B cell (primary cell): ENCODE data around the gene CPD. TPM values are rescaled to one million over a fixed set of nuclear protein-coding genes. Genes with fewer than 3 reads are reported as not detected.

Source experiments
- ATAC-seq: fragments of 200-7000 bp; cut with Tn5 transposase; one replicate; pipeline ENCODE4 v1.10.0; 2021; ENCODE audit warnings: low read depth, mild to moderate bottlenecking, moderate number of reproducible peaks, moderate library complexity
- CTCF ChIA-PET: fragments of 350-600 bp; sonication (Branson Sonifier 250); formaldehyde crosslinking; loops from one replicate; lab custom pipeline; 2021; ENCODE audit warnings: antibody characterized with exemption, inconsistent platforms; lab: Charles Lee
- POLR2A ChIA-PET: fragments of 350-600 bp; sonication (Branson Sonifier 250); formaldehyde crosslinking; loops from one replicate; lab custom pipeline; 2021; ENCODE audit warnings: antibody characterized with exemption; lab: Charles Lee
- DNase-seq: peaks from one replicate; pipeline ENCODE4 v3.0.0; 2013
- H2AFZ ChIP-seq: 2 replicates; pipeline ENCODE4 v1.6.1; 2012; ENCODE audit warnings: mild to moderate bottlenecking, low read depth, low read length; ENCODE audit not compliant: insufficient read depth, poor library complexity, severe bottlenecking
- H3K27ac ChIP-seq, 2 donors: 1 replicate in 1 of 2; 2 replicates in 1 of 2; pipeline ENCODE4 v1.5.1; 2012 to 2013; ENCODE audit warnings: low read length in 2 of 2, mild to moderate bottlenecking in 2 of 2, moderate library complexity in 1 of 2
- H3K27me3 ChIP-seq, 4 experiments: fragments of 200-600 bp in 1 of 4; sonication (generic) in 1 of 4; replicated peaks in 1 of 4; 1 replicate in 2 of 4; 2 replicates in 2 of 4; pipeline versions ENCODE4 v1.6.1 to v1.7.0; 2013 to 2016; ENCODE audit warnings: low read length in 3 of 4, mild to moderate bottlenecking in 2 of 4, mixed read lengths in 1 of 4, moderate library complexity in 1 of 4; ENCODE audit not compliant: insufficient read depth in 4 of 4, control insufficient read depth in 3 of 4; ENCODE audit errors: control extremely low read depth in 1 of 4
- H3K36me3 ChIP-seq, 2 experiments: replicated peaks in 1 of 2; 1 replicate in 1 of 2; 2 replicates in 1 of 2; pipeline versions ENCODE4 v1.6.1 to v1.7.1; 2013; ENCODE audit warnings: low read length in 1 of 2; ENCODE audit not compliant: insufficient read depth in 2 of 2, control insufficient read depth in 1 of 2; ENCODE audit errors: control extremely low read depth in 1 of 2, extremely low read depth in 1 of 2
- H3K4me1 ChIP-seq, 2 donors: fragments of 200-600 bp in 1 of 2; sonication (generic) in 1 of 2; 1 replicate in 1 of 2; 2 replicates in 1 of 2; pipeline versions ENCODE4 v1.5.1 to v1.6.1; 2013 to 2017; ENCODE audit warnings: low read length in 2 of 2; ENCODE audit not compliant: control insufficient read depth in 2 of 2, insufficient read depth in 2 of 2
- H3K4me2 ChIP-seq: replicated peaks from 2 replicates; pipeline ENCODE3; 2012; ENCODE audit warnings: mild to moderate bottlenecking, low read depth, low read length; ENCODE audit not compliant: poor library complexity, severe bottlenecking
- H3K4me3 ChIP-seq, 5 experiments: fragments of 200-600 bp in 1 of 5; sonication (generic) in 1 of 5; 1 replicate in 3 of 5; 2 replicates in 2 of 5; pipeline versions ENCODE4 v1.5.1 to v1.7.0; 2011 to 2016; ENCODE audit warnings: low read length in 4 of 5, mild to moderate bottlenecking in 4 of 5, low read depth in 2 of 5, control low read depth in 1 of 5, moderate library complexity in 1 of 5; ENCODE audit not compliant: insufficient read depth in 1 of 5; ENCODE audit errors: control extremely low read depth in 1 of 5, extremely low read depth in 1 of 5
- H3K79me2 ChIP-seq: fragments of 200-600 bp; sonication (generic); one replicate; pipeline ENCODE4 v1.6.0; 2016; ENCODE audit warnings: low read length; ENCODE audit not compliant: control insufficient read depth, insufficient read depth
- H3K9ac ChIP-seq: fragments of 200-600 bp; sonication (generic); 2 replicates; pipeline ENCODE4 v1.6.1; 2017; ENCODE audit warnings: mild to moderate bottlenecking, low read length, moderate library complexity
- H3K9me3 ChIP-seq, 3 donors: one replicate each; pipeline versions ENCODE4 v1.6.1 to v1.7.1; 2013; ENCODE audit warnings: low read length in 2 of 3; ENCODE audit not compliant: control insufficient read depth in 2 of 3, insufficient read depth in 1 of 3; ENCODE audit errors: control extremely low read depth in 1 of 3
- H4K20me1 ChIP-seq: 2 replicates; pipeline ENCODE4 v1.6.0; 2012; ENCODE audit warnings: mild to moderate bottlenecking, low read length; ENCODE audit not compliant: insufficient read depth, control insufficient read depth, poor library complexity, severe bottlenecking
- H3K27ac Mint-ChIP-seq: one replicate; pipeline ENCODE4 v1.8.0; 2021; ENCODE audit warnings: mixed read lengths
- H3K27me3 Mint-ChIP-seq: one replicate; pipeline ENCODE4 v1.8.0; 2021; ENCODE audit warnings: mixed read lengths
- H3K4me1 Mint-ChIP-seq: one replicate; pipeline ENCODE4 v1.8.0; 2021; ENCODE audit warnings: mixed read lengths
- H3K4me3 Mint-ChIP-seq: one replicate; pipeline ENCODE4 v1.8.0; 2021; ENCODE audit warnings: mixed read lengths
- H3K9me3 Mint-ChIP-seq: one replicate; pipeline ENCODE4 v1.8.0; 2022; ENCODE audit warnings: mixed read lengths; ENCODE audit not compliant: insufficient read depth
- EZH2 ChIP-seq: IDR thresholded peaks from 2 replicates; pipeline ENCODE4 v1.6.1; 2012; ENCODE audit warnings: borderline replicate concordance, low read depth, mild to moderate bottlenecking, moderate library complexity, low read length; ENCODE audit not compliant: insufficient read depth, poor library complexity, severe bottlenecking
- WGBS: methylation state at CpG from one replicate; pipeline ENCODE4 v1.1.5; 2013; ENCODE audit warnings: missing lambda C conversion rate; ENCODE audit not compliant: insufficient coverage; 5-methylcytosine and 5-hydroxymethylcytosine counted together
- intact Hi-C: fragments of 100-400 bp; cut with micrococcal nuclease; formaldehyde crosslinking; loops from one replicate; pipeline ENCODE4 v1.10.0; 2022
- polyA plus RNA-seq: library from polyadenylated mRNA; depleted of rRNA; stranded (reverse); fragments of >200 nt; gene quantifications from 2 replicates; pipeline ENCODE4 v1.2.3, GENCODE V29; 2012
- total RNA-seq, 2 donors: library from RNA; stranded (reverse); fragments of 120-200 nt in 1 of 2; gene quantifications; 1 replicate in 1 of 2; 2 replicates in 1 of 2; pipeline versions ENCODE4 v1.2.3 to v1.2.4, GENCODE V29; 2013 to 2022
- TF ChIP-seq, protein P1 (sequence below): fragments of 200-600 bp; IDR thresholded peaks from one replicate; pipeline ENCODE4 v1.8.0; 2022; ENCODE audit warnings: antibody characterized with exemption, mild to moderate bottlenecking

Gene CPD
- total and polyA plus RNA-seq, 2 donors (not counting 1 experiment from before 2014, with no cell fraction given), result 1.5 to 15.6 TPM

DNA sequence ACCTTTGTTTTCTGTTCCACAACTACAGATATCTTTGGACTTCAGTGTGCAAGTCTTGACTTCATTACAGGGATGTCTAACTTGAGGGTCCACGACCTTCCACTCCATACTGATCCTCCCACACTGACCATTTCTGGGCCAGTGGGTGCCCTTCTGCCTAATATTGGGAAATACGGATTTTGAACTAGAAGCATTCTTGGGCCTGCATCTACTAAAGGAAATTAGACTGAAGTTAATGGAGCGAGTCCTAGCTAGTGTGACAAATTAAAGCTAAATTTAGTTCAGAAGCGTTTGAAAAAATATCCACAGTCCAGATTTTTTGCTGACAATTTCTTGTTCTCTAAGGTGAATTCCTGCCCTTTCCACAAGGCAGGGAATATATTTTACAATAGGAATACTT lies 34.9 kb upstream of the CPD start:
- Histone ChIP-seq H4K20me1 (no peaks in the 10 kb centered on the region), H3K4me2 (no peak overlapping the region), H3K9ac (no peak overlapping the region), H3K79me2 (no peaks in the 10 kb centered on the region), H3K4me3 (no peak overlapping the region), H3K27me3 (no peaks in the 10 kb centered on the region), H3K27ac (no peak overlapping the region), H3K4me1 (peaks cover 0 to 4% of the 10 kb centered on the region in 2 donors), H3K9me3 (no peaks in the 10 kb centered on the region), H2AFZ (no peak overlapping the region), H3K36me3 (no peaks in the 10 kb centered on the region)
- H3K4me1 Mint-ChIP-seq, result peaks cover 5% of the 10 kb centered on the region
- no peak for DNase-seq
- intact Hi-C loops, result no loop called here
- POLR2A ChIA-PET, result no interaction called here
- TF ChIP-seq, protein P1, sequence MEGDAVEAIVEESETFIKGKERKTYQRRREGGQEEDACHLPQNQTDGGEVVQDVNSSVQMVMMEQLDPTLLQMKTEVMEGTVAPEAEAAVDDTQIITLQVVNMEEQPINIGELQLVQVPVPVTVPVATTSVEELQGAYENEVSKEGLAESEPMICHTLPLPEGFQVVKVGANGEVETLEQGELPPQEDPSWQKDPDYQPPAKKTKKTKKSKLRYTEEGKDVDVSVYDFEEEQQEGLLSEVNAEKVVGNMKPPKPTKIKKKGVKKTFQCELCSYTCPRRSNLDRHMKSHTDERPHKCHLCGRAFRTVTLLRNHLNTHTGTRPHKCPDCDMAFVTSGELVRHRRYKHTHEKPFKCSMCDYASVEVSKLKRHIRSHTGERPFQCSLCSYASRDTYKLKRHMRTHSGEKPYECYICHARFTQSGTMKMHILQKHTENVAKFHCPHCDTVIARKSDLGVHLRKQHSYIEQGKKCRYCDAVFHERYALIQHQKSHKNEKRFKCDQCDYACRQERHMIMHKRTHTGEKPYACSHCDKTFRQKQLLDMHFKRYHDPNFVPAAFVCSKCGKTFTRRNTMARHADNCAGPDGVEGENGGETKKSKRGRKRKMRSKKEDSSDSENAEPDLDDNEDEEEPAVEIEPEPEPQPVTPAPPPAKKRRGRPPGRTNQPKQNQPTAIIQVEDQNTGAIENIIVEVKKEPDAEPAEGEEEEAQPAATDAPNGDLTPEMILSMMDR, result no peak
- TF ChIP-seq EZH2, result no peak
- H3K9me3 Mint-ChIP-seq, result no peaks in the 10 kb centered on the region
- peaks cover 3% of the 10 kb centered on the region for H3K27me3 Mint-ChIP-seq
- CTCF ChIA-PET, result interaction anchor here (1.8 kb wide), 1 partner anchor 219 kb away, joined by 5 read pairs; no protein-coding TSS in a partner anchor
- no peak overlapping the region for H3K27ac Mint-ChIP-seq
- no peak for ATAC-seq
- no peak overlapping the region for H3K4me3 Mint-ChIP-seq
- WGBS, result 100% methylated on average over 1 of the region's 4 CpGs

- no peaks in the 10 kb centered on the region for H3K79me2 ChIP-seq
- no peaks in the 10 kb centered on the region for H4K20me1 ChIP-seq
- intact Hi-C loops, result no loop called here
- DNase-seq (no peak), ATAC-seq (no peak)
- H3K27ac ChIP-seq, result no peak overlapping the region
- Mint-ChIP-seq H3K4me3 (no peak overlapping the region), H3K27me3 (peaks cover 3% of the 10 kb centered on the region), H3K9me3 (no peaks in the 10 kb centered on the region), H3K27ac (no peak overlapping the region), H3K4me1 (peaks cover 5% of the 10 kb centered on the region)
- ChIA-PET POLR2A (no interaction called here), CTCF (interaction anchor here (1.3 to 3.0 kb wide), 3 partner anchors 9 to 240 kb away, joined by 3 to 20 read pairs (median 5); no protein-coding TSS in a partner anchor)
- H3K27me3 ChIP-seq, result no peaks in the 10 kb centered on the region
- peaks cover 0 to 4% of the 10 kb centered on the region in 2 donors for H3K4me1 ChIP-seq
- no peaks in the 10 kb centered on the region for H3K36me3 ChIP-seq
- no peak overlapping the region for H3K4me2 ChIP-seq
- no peak overlapping the region for H3K4me3 ChIP-seq
- TF ChIP-seq, protein P1, result no peak
- TF ChIP-seq EZH2, result no peak
- H3K9ac ChIP-seq, result no peak overlapping the region
- 73% methylated on average over 5 of the region's 9 CpGs for WGBS
- no peak overlapping the region for H2AFZ ChIP-seq
- H3K9me3 ChIP-seq, result no peaks in the 10 kb centered on the region
These were observed 34.2 kb upstream of the CPD start for GRCh38 chr17:30344283-30345088.
